ENCODE measurements around the gene METTL25B.

DNA sequence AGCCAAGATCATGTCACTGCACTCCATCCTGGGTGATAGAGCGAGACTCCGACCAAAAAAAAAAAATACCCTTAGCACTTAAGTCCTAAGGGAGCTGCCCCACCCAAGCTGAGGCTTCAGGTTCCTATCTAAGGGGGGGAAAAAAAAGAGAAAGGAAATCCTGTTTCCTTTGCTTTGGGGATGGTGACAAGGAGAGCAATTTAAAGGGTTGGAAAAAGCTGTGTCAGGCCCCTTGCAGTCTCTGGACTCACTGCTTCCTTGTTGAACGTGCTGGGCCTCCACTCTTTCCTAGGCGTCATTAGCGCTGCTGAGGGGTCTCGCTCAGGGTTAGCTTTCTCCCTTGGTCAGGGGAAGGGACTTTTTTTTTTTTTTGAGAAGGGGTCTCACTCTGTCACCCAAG, 57.2 kb downstream of the METTL25B start:
- no peak for TF ChIP-seq EP300 (IDR thresholded peaks at IDR 0.05; ENCODE audit: low read depth)
- no peak for TF ChIP-seq CTCF (IDR thresholded peaks at IDR 0.05)

Data from transverse colon (tissue), 3 donors.